ENCODE measurements around the gene CACNA1C.
"Not testable (repeated sequence)": the region's sequence is repeated elsewhere in the genome, so short reads cannot be mapped to it uniquely, and the experiment has no call there.

The CACNA1C gene

DNA sequence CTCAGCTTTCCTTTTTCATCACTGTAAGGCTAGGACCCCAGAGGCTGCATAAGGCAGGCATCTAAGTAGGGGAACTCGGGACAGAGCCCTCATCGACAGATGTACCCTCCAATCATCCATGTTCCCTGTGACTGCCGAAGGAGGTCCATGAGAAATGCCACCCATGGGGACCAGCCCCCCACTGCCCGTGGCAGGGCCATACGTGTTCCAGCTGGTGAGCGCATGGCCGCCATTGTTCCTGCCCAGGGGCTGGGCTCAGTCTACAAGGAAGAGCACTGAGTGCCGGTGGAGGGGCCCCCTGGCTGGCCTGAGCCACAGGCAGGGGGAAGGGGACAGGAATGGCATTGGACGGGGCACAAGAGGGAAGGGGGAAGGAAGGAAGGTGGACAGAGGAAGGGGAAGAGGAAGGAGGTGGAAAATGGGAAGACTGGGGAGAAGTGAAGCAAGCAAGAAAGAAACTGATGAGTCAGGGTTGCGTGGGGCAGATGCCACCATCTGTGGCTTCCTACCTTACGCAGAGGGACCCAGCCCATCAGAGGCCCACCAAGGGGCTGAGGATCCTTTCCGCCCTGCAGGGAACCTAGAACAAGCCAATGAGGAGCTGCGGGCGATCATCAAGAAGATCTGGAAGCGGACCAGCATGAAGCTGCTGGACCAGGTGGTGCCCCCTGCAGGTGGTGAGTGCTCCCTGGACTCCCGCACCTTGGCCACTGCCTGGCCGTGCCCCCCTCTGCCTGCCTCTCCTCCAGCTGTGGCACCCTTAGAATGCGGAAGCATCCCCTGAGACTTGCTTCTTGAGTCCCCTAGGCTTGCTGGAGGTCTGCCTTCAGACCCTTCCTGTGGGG, 621.4 kb downstream of the CACNA1C start:
- peak; percentile 52 for DNase-seq (ENCODE audit: low spot score)

- DNase-seq (ENCODE audit: low spot score) = peak; percentile 30
Observed at GRCh38 chr12:2675776-2676175, 623.0 kb downstream of the CACNA1C start.

DNA sequence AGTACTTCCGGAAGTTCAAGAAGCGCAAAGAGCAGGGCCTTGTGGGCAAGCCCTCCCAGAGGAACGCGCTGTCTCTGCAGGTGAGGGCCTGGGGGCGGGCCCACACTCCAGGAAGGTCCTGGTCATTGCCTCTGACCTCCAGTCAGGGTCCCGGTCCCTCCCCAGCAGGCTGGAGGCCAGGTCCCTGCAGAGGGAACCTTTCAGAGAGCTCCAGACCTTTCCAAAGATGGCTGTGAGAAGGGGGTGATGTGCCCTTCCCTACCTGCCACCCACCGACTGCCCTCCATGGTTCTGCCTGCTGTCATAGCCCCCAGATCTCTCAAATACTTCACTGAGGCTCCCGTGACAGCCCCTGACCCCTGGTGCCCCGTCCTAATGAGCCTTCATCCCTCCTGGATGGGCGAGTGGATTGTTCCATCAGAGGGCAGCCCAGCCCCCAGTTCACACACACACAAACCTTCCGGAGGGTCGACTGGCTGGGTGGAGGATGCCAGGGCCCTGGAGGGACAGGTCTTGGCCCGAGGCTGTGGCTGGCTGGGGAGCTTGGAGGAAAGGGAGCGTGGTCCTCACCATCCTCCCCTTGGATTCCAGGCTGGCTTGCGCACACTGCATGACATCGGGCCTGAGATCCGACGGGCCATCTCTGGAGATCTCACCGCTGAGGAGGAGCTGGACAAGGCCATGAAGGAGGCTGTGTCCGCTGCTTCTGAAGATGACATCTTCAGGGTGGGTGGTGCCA, 624.5 kb downstream of the CACNA1C start:
- DNase-seq (ENCODE audit: low spot score) = peak; percentile 43

DNA sequence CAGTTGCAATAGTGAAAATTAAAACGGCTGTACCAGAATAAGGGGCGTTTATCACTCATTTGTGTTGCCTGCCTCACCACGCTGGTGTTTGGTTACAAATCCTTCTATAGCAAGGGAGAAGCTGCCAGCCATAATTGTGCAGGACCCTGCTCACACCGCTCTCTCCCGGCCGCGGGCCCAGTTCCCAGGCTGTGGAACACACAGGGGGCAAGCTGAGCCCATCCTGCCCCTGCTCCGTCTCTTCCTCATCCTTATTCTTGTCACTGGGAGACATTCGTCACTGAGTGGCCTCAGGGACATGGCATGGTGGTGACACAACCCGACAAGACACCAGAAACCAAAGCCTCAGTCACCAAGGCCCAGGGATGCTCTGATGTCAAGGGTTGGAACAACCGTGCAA, 625.6 kb downstream of the CACNA1C start:
- DNase-seq (ENCODE audit: low spot score) = peak; percentile 49

GRCh38 chr12:2679068-2679815, 626.5 kb downstream of the CACNA1C start:
- DNase-seq (ENCODE audit: low spot score) = peak; percentile 45

- DNase-seq (ENCODE audit: low spot score) = peak; percentile 42
Observed at GRCh38 chr12:2679816-2680675, 627.3 kb downstream of the CACNA1C start.

DNA sequence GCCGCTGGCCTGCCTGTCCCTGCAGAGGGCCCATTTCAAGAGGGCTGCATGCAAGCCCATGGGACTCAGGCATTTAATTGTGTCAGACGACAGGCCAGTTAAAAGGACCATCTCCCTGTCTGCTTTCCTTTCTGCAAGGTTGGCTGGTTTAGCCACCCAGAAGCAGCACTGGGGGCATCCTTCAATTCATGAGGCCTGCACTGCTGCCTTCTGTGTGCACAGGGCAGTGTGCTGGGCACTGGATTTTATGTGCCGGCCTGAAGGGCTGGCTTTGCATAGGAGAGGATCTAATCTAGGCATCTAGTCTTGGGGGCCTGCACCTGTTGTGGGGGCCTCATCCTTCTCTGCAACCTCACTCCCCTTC, 627.9 kb downstream of the CACNA1C start:
- peak; percentile 43 for DNase-seq (ENCODE audit: low spot score)

GRCh38 chr12:2681450-2682205, 628.8 kb downstream of the CACNA1C start:
- peak; percentile 60 for DNase-seq (ENCODE audit: low spot score)

DNA sequence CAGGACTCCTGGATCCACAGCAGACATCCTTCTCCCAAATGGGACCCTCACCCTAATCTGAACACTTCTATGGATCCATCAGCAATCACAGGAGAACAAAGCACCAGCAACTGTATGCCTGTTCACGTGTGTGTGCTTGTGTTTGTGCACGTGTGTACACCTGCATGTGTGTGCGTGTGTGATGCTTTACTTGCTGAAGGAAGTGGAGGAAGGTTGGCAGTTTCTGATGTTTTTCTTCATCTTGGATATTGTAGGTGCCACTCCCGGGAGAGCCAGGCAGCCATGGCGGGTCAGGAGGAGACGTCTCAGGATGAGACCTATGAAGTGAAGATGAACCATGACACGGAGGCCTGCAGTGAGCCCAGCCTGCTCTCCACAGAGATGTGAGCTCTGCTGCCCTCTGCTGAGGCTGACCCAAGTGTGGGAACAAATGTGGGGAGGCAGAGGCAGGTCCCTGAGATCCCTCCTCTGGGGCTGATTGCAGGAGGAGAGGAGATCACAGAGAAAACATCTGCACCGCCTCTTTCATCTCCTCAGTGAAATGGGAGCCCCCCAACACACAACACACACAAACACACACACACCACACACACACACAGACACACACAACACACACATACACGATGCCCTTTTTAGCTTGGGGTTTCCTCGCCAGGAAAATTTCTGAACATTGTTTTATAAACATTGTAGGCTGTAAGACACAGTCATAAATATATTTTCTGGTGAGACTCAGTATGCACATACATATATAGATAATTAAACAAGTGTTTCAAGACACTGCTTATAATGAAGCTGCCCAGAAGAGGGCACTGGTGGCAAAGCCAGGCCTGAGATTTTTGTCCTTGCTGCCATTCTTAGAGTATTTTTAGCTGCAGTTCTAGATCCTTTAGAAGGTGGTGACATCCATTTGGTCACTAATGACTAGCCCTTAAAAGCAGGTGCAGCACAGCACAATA, 629.8 kb downstream of the CACNA1C start:
- peak; percentile 78 for DNase-seq (ENCODE audit: low spot score)

- DNase-seq (ENCODE audit: low spot score) = peak; percentile 48
Observed at GRCh38 chr12:2683283-2684025, 630.7 kb downstream of the CACNA1C start.

DNA sequence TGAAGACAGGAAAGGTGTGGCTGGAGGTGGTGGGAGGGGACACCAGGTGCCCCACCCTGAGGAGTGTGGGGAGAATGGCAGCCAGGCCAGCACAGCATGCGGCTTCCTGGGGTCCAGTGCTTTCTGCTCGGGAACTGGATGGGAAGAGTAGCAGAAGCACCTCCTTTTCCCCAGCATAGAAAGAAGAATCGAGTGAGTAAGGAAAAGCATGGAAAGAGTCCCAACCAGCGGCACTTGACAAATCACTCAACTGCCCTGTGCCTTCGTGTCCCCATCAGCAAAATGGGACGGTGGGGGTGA, 631.2 kb downstream of the CACNA1C start:
- not testable (repeated sequence) for DNase-seq (ENCODE audit: low spot score)

GRCh38 chr12:2685620-2686279, 633.0 kb downstream of the CACNA1C start:
- peak; percentile 46 for DNase-seq (ENCODE audit: low spot score)

- DNase-seq (ENCODE audit: low spot score) = peak; percentile 41
Observed at GRCh38 chr12:2686280-2686646, 633.5 kb downstream of the CACNA1C start.

DNA sequence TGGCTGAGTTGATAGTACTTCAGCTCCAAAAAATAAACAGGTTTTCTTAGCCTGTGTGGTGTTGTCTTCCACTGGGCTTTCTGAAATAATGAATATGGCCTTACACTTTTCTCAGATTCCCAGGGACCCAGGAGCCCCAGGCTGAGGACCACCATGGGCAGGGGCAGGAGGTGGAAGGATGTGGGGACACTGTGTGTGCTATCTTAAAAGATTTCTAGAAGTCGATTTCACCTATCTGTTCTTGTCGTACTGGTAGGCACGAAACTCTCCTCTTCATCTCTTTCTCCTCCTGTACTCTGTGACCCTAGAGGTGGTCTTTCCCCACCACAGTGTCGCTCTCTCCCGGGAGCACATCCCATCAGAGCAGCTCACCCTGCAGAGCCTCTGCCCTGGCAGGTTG, 634.3 kb downstream of the CACNA1C start:
- peak; percentile 22 for DNase-seq (ENCODE audit: low spot score)

DNA sequence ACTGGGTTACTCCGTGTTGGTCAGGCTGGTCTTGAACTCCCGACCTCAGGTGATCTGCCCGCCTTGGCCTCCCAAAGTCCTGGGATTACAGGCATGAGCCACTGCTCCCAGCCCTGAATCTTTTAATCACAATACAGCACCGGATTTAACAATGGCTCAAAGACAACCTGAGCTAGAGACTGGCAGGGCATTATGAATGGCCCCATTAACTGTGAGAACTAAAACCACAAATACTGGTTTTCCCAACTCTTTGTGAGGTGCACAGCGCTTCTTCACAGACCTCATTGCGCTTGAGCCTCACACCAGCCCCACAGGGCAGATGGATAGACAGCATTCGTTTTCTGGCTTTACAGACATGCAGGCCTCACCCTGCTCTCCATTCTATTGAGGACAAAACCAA, 634.9 kb downstream of the CACNA1C start:
- DNase-seq (ENCODE audit: low spot score) = peak; percentile 36

DNA sequence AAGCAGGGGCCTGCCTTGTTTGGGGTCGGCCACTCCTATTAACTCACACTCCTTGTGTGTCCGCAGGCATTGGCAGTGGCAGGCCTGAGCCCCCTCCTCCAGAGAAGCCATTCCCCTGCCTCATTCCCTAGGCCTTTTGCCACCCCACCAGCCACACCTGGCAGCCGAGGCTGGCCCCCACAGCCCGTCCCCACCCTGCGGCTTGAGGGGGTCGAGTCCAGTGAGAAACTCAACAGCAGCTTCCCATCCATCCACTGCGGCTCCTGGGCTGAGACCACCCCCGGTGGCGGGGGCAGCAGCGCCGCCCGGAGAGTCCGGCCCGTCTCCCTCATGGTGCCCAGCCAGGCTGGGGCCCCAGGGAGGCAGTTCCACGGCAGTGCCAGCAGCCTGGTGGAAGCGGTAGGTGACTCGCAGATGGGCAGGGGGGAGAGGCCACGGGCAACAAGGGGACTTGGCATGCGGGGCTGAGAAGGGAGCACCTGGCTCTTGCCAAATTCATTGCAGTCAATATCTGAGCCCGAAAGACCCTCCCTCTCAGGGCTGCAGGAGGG, 635.7 kb downstream of the CACNA1C start:
- DNase-seq (ENCODE audit: low spot score) = peak; percentile 47

- DNase-seq (ENCODE audit: low spot score) = peak; percentile 35
Observed at GRCh38 chr12:2689393-2689792, 636.6 kb downstream of the CACNA1C start.

- DNase-seq (ENCODE audit: low spot score) = peak; percentile 41
Observed at GRCh38 chr12:2689879-2690278, 637.1 kb downstream of the CACNA1C start.

All from ecto neural progenitor cell (in vitro differentiated cells).